HL-60/S4 (cell line): ENCODE data around the gene NT5C2.

ENCODE experiments used
- in situ Hi-C: fragments of 300-500 bp; cut with MboI; formaldehyde crosslinking; loops from 2 replicates; pipeline ENCODE4 v1.14.3; 2022; ENCODE audit warnings: low sequenced_read_pairs

Gene NT5C2

GRCh38 chr10:103125323-103126267, 67.5 kb downstream of the NT5C2 start:
- in situ Hi-C loops: no loop called here

- in situ Hi-C loops: no loop called here
These were observed 68.5 kb downstream of the NT5C2 start for GRCh38 chr10:103124420-103125096.

DNA sequence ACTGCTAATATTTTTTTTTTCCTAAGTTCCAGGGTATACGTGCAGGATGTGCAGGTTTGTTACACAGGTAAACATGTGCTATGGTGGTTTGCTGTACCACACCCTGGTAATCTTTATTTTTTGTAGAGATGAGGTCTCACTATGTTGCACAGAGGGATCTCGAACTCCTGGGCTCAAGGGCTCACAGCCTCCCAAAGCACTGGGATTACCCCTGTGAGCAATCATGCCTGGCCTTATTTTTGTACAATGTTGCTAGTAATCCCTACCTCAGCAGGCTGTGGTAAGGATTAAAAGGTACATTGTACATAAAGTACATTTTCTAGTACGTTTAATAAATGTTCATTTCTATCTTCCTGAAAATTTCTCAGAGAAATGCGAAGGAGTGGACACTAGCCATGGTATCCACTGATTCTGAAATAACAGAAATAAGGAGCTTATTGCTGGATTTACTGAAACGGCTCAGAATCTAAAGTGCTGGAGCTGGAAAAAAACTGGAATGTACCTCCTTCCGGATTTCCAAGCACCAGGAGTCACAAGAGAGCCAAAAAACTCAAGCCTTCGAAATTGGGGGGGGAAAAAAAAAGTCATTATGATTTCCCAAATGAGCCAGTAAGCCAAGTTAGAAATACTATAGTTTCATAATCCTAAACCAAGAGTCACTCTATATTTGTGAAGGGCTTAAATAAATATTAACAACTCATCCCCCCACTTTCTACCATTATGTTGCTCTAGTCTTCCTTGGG, 69.6 kb downstream of the NT5C2 start:
- in situ Hi-C loops: no loop called here

DNA sequence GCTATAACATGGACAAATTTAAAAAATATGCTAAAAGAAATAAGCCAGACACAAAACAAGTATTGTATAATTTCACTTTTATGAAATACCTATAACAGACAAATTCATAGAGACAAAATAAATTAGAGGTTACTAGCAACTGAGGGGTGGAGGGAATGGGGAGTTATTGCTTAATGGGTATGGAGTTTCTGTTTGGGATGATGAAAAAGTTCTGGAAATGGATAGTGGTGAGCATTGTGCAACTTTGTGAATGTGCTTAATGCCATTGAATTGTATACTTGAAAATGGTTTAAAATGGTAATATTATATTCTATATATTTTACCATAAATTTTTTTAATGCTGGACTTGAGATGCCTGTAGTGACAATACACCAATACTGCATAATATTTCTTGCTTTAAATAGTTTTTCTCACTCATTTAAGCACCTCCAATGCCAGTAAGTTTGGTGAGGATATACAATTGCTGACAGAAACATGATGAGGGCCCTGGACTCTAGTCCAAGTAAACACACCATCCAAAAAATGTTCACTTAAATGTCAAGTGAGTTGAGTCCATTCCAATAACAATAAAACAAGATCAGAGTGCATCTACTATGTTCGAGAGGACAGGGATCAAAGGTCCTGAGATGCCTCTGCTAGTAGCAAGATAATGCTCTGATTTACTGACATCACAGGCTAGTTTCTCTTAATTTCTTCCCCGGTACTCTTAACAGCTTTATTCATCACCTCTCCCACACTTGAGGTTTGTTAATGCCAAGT, 71.9 kb downstream of the NT5C2 start:
- in situ Hi-C loops: no loop called here

DNA sequence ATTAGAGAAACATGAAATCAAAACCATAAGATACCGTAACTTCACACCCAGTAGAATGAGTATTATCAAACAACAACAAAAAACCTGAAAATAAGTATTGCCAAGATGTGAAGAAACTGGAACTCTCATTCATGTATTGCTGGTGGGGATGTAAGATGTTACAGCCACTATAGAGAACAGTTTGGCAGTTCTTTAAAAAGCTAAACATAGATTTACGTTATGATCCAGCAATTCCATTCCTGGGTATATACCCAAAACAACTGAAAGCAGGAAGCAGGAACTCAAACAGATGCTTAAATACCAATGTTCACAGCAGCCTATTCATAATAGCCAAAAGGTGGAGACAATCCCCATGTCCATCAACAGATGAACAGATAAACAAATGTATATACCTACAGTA, 72.5 kb downstream of the NT5C2 start:
- in situ Hi-C loops: no loop called here

- in situ Hi-C loops: no loop called here
These were observed 75.8 kb downstream of the NT5C2 start for GRCh38 chr10:103117247-103117646.

GRCh38 chr10:103114876-103115275, 78.2 kb downstream of the NT5C2 start:
- in situ Hi-C loops: no loop called here

DNA sequence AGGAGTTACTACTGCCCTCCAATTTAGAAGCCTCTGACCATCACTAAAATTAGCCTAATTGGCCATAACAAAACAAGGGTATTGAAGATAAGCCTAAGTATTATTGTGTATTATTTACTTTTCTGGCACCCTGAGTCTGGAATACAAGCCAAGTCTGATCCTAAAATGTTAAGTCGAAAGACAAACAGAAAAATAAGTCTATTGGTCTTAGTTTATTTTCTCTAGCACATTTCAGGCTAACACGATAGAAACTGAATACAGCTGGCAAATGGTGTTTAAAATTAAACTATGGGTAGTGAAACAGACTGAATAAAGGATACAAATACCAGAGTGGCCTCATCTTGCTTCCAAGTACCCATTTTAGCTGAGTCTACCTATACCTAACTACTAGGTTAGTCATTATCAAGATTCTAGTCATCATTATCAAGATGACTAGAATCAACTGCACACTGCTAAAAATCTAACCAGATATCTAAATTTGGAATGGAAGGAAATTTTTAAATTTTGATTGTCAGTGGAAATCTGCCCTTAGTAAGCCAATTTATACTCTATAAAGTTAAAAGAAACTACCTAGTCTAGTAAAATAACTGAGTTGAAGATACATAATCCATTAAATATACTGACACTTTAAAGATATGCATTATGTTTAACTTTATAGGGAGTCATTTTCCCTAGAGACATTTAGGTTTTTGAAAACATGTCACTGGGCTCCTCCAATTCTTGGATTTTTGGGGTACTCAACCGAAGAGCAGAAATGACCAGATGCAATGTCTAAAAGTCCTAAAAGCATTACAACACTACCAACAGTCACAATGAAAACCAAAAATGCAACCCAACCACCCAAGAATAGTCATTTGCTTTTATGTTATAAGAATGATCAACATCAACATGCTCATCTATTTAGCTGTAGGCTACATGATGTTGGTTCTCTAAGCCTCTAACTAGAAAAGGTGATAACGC, 80.9 kb downstream of the NT5C2 start:
- in situ Hi-C loops: no loop called here

GRCh38 chr10:103111031-103111917, 81.8 kb downstream of the NT5C2 start:
- in situ Hi-C loops: no loop called here

- in situ Hi-C loops: no loop called here
These were observed 82.7 kb downstream of the NT5C2 start for GRCh38 chr10:103110407-103110806.

DNA sequence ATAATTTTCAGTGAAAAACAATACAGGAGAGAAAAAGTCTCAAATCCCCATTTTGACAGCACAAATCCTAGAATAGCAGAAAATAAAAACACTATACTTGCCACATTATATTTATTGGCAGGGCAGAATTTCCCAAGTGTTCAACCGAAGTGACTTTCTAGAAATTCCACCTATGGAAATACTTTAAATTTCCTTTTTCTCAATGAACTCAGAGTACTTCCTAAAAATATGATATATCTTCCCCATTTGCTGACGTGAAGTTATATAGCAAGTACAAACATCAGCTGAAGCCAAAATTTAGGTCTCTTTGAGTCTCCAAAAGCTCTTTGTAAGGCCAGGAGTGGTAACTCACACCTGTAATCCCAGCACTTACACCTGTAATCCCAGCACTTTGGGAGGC, 83.3 kb downstream of the NT5C2 start:
- in situ Hi-C loops: no loop called here

GRCh38 chr10:103106539-103106938, 86.5 kb downstream of the NT5C2 start:
- in situ Hi-C loops: no loop called here

- in situ Hi-C loops: no loop called here
These were observed 87.6 kb downstream of the NT5C2 start for GRCh38 chr10:103105462-103105861.

DNA sequence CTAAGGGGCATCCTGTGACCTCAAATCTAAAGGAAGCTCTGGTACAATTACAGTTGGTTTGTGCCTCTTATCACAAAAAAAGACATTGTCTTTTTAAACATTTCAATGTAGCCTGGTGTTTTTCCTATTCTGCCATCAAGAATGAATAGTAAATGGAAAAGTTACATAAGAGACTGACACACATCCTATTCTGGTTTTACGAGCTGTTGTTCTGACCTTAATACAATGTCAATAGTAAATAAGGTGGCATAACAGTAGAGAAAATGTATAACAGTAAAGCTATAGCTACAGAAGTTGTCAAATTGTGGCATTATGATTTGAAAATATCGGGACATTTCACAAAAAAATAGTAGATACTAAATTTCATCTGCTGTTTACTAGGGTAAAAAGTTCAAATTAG, 88.4 kb downstream of the NT5C2 start:
- in situ Hi-C loops: no loop called here

DNA sequence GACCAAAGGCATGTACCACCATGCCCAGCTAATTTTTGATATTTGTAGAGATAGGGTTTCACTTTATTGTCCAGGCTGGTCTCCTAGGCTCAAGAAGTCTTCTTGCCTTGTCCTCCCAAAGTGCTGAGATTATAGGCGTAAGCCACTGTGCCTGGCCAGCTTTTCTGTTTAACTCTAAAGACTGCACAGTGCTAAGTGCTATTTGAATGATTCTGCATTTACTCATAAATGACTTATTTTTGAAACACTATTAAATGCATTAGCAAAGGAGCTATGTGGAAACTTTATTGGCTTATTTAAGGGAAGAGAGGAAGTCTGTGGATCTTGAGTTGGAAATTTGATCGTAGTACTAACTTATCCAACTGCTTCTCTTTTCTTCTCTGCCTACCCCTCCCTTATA, 89.1 kb downstream of the NT5C2 start:
- in situ Hi-C loops: no loop called here

- in situ Hi-C loops: no loop called here
These were observed 90.9 kb downstream of the NT5C2 start for GRCh38 chr10:103102195-103102594.

DNA sequence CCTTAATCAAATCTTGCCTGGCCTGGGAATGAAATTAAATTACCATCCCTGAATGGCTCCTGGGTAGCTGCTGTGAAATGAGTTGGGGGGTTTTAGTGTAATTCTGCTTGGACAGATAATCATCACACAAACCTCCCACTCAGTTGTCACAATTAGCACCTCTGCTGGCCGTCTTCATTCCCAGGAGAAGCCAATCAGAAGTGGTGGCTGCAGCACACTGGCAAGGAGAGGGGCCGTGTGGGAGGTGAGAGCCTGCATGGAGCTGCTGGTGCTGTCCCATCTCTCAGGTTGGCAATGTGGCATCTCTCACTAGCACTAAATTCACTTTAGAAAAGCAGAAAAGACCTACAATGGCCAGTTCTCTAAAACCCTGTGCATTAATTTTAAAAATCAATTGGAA, 92.5 kb downstream of the NT5C2 start:
- in situ Hi-C loops: no loop called here

GRCh38 chr10:103098240-103098639, 94.8 kb downstream of the NT5C2 start:
- in situ Hi-C loops: no loop called here

DNA sequence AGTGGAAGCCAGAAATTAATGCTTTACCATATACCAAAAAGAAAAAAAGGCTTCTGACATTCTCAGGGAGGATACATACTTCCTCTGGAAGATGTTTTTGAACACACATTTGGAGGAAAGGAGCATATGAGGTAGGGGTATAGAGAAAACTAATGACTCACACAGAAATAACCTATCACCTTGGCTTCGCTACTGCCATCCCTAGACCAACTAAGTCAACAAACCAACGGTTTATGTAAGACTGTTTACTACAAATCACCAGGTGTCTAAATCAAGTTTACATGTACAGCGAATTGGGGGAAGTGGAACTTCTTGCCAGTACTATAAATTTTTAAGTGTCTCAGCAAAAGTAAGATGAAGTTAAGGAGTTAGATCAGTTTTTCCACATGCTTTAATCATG, 96.9 kb downstream of the NT5C2 start:
- in situ Hi-C loops: no loop called here
